HCT116 (cell line): ENCODE measurements around the gene FRAS1.

Experiments
- ATF3 ChIP-seq: IDR thresholded peaks from 2 replicates; pipeline ENCODE4 v1.6.1; 2012
- EGR1 ChIP-seq: IDR thresholded peaks from 2 replicates; pipeline ENCODE4 v1.6.1; 2012; ENCODE audit warnings: low read depth
- EZH2 ChIP-seq: fragments of 200-600 bp; sonication (generic); IDR thresholded peaks from 2 replicates; pipeline ENCODE4 v1.6.1; 2017; ENCODE audit warnings: antibody characterized with exemption, mixed run types
- EZH2phosphoT487 ChIP-seq: fragments of 200-600 bp; IDR thresholded peaks from 2 replicates; pipeline ENCODE4 v1.6.1; 2018; ENCODE audit warnings: antibody characterized with exemption, borderline replicate concordance
- FOSL1 ChIP-seq: IDR thresholded peaks from 2 replicates; pipeline ENCODE4 v1.6.1; 2012; ENCODE audit warnings: low read depth
- POLR2A ChIP-seq: IDR thresholded peaks from 2 replicates; pipeline ENCODE4 v1.7.0; 2011; ENCODE audit warnings: borderline replicate concordance; ENCODE audit not compliant: insufficient read depth, insufficient read length; ENCODE audit errors: extremely low read depth
- POLR2AphosphoS5 ChIP-seq: IDR thresholded peaks from 2 replicates; pipeline ENCODE4 v1.6.1; 2011; ENCODE audit warnings: mild to moderate bottlenecking, low read depth, low read length, moderate library complexity
- REST ChIP-seq: IDR thresholded peaks from 2 replicates; pipeline ENCODE4 v1.6.1; 2012; ENCODE audit warnings: low read depth
- SIN3A ChIP-seq: IDR thresholded peaks from 2 replicates; pipeline ENCODE4 v1.6.1; 2012; ENCODE audit warnings: low read depth
- SP1 ChIP-seq: IDR thresholded peaks from 2 replicates; pipeline ENCODE4 v1.6.1; 2012; ENCODE audit warnings: low read depth
- YY1 ChIP-seq: IDR thresholded peaks from 2 replicates; pipeline ENCODE4 v1.6.1; 2011; ENCODE audit warnings: low read length, low read depth, moderate library complexity, mild to moderate bottlenecking; ENCODE audit not compliant: insufficient replicate concordance; ENCODE audit errors: extremely low read depth
- TF ChIP-seq, protein P1 (sequence below), 3 experiments: fragments of 200-600 bp in 1 of 3; sonication (generic) in 1 of 3; IDR thresholded peaks in 2 of 3; conservative IDR thresholded peaks in 1 of 3; 2 replicates each; pipeline ENCODE4 v1.5.1; 2012 to 2017; ENCODE audit warnings: low read depth in 2 of 3, low read length in 2 of 3, antibody characterized with exemption in 1 of 3, borderline replicate concordance in 1 of 3, control low read depth in 1 of 3, mild to moderate bottlenecking in 1 of 3, mixed read lengths in 1 of 3, mixed run types in 1 of 3, moderate library complexity in 1 of 3; ENCODE audit not compliant: insufficient read depth in 1 of 3

GRCh38 chr4:78309352-78309751 lies 252.2 kb downstream of the FRAS1 start:
- TF ChIP-seq POLR2A (no peak), POLR2AphosphoS5 (no peak), REST (no peak), EZH2phosphoT487 (no peak), YY1 (no peak), EZH2 (no peak), ATF3 (no peak), FOSL1 (no peak), EGR1 (no peak), SP1 (no peak), SIN3A (no peak)
- TF ChIP-seq, protein P1, sequence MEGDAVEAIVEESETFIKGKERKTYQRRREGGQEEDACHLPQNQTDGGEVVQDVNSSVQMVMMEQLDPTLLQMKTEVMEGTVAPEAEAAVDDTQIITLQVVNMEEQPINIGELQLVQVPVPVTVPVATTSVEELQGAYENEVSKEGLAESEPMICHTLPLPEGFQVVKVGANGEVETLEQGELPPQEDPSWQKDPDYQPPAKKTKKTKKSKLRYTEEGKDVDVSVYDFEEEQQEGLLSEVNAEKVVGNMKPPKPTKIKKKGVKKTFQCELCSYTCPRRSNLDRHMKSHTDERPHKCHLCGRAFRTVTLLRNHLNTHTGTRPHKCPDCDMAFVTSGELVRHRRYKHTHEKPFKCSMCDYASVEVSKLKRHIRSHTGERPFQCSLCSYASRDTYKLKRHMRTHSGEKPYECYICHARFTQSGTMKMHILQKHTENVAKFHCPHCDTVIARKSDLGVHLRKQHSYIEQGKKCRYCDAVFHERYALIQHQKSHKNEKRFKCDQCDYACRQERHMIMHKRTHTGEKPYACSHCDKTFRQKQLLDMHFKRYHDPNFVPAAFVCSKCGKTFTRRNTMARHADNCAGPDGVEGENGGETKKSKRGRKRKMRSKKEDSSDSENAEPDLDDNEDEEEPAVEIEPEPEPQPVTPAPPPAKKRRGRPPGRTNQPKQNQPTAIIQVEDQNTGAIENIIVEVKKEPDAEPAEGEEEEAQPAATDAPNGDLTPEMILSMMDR (IDR thresholded peaks at IDR 0.05 in 2 of 3, conservative IDR thresholded peaks at IDR 0.05 in 1 of 3; ENCODE audit: borderline replicate concordance in 1 of 3, insufficient read depth in 1 of 3, low read depth in 2 of 3, low read length in 2 of 3) = no peak
